Measurements from ENCODE around the gene TRANK1.

DNA sequence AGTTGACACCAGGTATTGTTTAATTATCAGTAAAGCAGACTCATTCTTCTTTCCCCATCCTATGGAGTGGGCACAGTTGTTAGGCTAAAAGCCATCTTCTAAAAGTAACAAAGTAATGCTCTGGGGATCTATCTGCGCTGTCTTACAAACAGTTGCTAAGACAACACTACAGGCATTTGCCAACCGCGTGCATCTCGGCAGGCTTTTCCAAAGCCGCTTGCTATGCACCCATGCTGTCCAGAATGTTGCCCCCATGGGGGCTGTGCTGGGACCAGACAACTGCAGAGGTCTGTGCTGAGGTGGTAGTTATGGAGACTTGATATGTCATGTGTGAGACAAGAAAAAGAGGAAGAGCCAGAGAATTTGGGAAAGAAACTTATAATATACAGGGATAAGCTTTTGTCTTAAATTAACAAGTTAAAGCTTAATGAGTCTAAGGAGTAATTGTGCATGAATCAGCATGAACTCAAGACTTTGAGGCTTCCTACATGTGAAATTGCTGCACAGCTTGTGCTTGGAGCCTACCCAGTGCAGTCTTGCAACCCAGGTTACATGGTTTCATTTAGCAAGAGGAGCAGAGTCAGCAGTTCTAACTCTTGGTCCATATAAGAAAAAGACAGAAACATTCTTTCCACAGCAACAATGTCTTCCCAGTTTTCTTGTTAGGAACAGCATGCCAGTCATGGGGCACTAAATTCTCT is 141.6 kb downstream of the TRANK1 start:
- TF ChIP-seq ZNF565 (CRISPR knock-in tag; conservative IDR thresholded peaks at IDR 0.05; ENCODE audit: low read depth) (no peak), RARB (CRISPR knock-in tag; IDR thresholded peaks at IDR 0.05) (no peak), CSDC2 (CRISPR knock-in tag; IDR thresholded peaks at IDR 0.05) (no peak), ARNTL (CRISPR knock-in tag; IDR thresholded peaks at IDR 0.05; ENCODE audit: borderline replicate concordance, low read depth) (no peak), ZNF8 (CRISPR knock-in tag; IDR thresholded peaks at IDR 0.05) (no peak), BACH2 (CRISPR knock-in tag; IDR thresholded peaks at IDR 0.05; ENCODE audit: borderline replicate concordance) (no peak), ZFP3 (CRISPR knock-in tag; IDR thresholded peaks at IDR 0.05) (no peak), TOX (CRISPR knock-in tag; IDR thresholded peaks at IDR 0.05; ENCODE audit: borderline replicate concordance) (no peak)
- TF ChIP-seq, protein P1, sequence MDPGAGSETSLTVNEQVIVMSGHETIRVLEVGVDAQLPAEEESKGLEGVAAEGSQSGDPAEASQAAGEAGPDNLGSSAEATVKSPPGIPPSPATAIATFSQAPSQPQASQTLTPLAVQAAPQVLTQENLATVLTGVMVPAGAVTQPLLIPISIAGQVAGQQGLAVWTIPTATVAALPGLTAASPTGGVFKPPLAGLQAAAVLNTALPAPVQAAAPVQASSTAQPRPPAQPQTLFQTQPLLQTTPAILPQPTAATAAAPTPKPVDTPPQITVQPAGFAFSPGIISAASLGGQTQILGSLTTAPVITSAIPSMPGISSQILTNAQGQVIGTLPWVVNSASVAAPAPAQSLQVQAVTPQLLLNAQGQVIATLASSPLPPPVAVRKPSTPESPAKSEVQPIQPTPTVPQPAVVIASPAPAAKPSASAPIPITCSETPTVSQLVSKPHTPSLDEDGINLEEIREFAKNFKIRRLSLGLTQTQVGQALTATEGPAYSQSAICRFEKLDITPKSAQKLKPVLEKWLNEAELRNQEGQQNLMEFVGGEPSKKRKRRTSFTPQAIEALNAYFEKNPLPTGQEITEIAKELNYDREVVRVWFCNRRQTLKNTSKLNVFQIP (CRISPR knock-in tag; IDR thresholded peaks at IDR 0.05; ENCODE audit: borderline replicate concordance, low read depth), result no peak
- TF ChIP-seq, protein P2, sequence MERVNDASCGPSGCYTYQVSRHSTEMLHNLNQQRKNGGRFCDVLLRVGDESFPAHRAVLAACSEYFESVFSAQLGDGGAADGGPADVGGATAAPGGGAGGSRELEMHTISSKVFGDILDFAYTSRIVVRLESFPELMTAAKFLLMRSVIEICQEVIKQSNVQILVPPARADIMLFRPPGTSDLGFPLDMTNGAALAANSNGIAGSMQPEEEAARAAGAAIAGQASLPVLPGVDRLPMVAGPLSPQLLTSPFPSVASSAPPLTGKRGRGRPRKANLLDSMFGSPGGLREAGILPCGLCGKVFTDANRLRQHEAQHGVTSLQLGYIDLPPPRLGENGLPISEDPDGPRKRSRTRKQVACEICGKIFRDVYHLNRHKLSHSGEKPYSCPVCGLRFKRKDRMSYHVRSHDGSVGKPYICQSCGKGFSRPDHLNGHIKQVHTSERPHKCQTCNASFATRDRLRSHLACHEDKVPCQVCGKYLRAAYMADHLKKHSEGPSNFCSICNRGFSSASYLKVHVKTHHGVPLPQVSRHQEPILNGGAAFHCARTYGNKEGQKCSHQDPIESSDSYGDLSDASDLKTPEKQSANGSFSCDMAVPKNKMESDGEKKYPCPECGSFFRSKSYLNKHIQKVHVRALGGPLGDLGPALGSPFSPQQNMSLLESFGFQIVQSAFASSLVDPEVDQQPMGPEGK (CRISPR knock-in tag; IDR thresholded peaks at IDR 0.05; ENCODE audit: borderline replicate concordance), result no peak
- TF ChIP-seq, protein P3, sequence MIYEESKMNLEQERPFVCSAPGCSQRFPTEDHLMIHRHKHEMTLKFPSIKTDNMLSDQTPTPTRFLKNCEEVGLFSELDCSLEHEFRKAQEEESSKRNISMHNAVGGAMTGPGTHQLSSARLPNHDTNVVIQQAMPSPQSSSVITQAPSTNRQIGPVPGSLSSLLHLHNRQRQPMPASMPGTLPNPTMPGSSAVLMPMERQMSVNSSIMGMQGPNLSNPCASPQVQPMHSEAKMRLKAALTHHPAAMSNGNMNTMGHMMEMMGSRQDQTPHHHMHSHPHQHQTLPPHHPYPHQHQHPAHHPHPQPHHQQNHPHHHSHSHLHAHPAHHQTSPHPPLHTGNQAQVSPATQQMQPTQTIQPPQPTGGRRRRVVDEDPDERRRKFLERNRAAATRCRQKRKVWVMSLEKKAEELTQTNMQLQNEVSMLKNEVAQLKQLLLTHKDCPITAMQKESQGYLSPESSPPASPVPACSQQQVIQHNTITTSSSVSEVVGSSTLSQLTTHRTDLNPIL (CRISPR knock-in tag; IDR thresholded peaks at IDR 0.05; ENCODE audit: low read depth), result no peak

Data from SK-N-SH treated with all-trans-retinoic acid at 6 μM for 48 hours (cell line).